LNCAP (cell line): ENCODE data around the gene CGNL1.

Experiments
- CTCF ChIP-seq: fragments of 450-650 bp; IDR thresholded peaks from 2 replicates; pipeline ENCODE4 v1.5.1; 2017; ENCODE audit warnings: mild to moderate bottlenecking

CGNL1 gene

GRCh38 chr15:57476533-57476975, 100.2 kb downstream of the CGNL1 start:
- no peak for TF ChIP-seq CTCF

GRCh38 chr15:57477736-57478522, 101.6 kb downstream of the CGNL1 start:
- no peak for TF ChIP-seq CTCF

- no peak for TF ChIP-seq CTCF
These were observed 102.7 kb downstream of the CGNL1 start for GRCh38 chr15:57479005-57479404.

- TF ChIP-seq CTCF = no peak
These were observed 104.9 kb downstream of the CGNL1 start for GRCh38 chr15:57481038-57481705.

GRCh38 chr15:57485869-57486268, 109.6 kb downstream of the CGNL1 start:
- no peak for TF ChIP-seq CTCF

- TF ChIP-seq CTCF = no peak
These were observed 110.5 kb downstream of the CGNL1 start for GRCh38 chr15:57486833-57487232.

GRCh38 chr15:57489122-57489521, 112.8 kb downstream of the CGNL1 start:
- no peak for TF ChIP-seq CTCF
